GM23338 (cell line): Measurements from ENCODE around the gene EIF4E. TPM values are rescaled to one million over a fixed set of nuclear protein-coding genes. Genes with fewer than 3 reads are reported as not detected.

ENCODE experiments used
- ATAC-seq: fragments of 200-7000 bp; cut with Tn5 transposase; 3 replicates; pipeline ENCODE4 v1.9.1; 2020
- DNase-seq: peaks from one replicate; pipeline ENCODE4 v3.0.0-alpha.2; 2015; ENCODE audit warnings: low spot score
- H2AFZ ChIP-seq: fragments of 200-600 bp; sonication (generic); 2 replicates; pipeline ENCODE4 v1.8.0; 2016; ENCODE audit warnings: antibody characterized with exemption, mild to moderate bottlenecking, moderate library complexity
- H3F3A ChIP-seq: fragments of 200-600 bp; sonication (generic); replicated peaks from 2 replicates; pipeline ENCODE4 v1.8.0; 2017; ENCODE audit warnings: antibody characterized with exemption, mixed run types, low read depth
- H3K27ac ChIP-seq: fragments of 200-600 bp; sonication (generic); 2 replicates; pipeline ENCODE4 v1.6.1; 2016; ENCODE audit warnings: low read depth
- H3K27me3 ChIP-seq: fragments of 200-600 bp; sonication (generic); 2 replicates; pipeline ENCODE4 v1.8.0; 2016; ENCODE audit warnings: mild to moderate bottlenecking, mixed run types, moderate library complexity; ENCODE audit not compliant: insufficient read depth
- H3K36me3 ChIP-seq: fragments of 200-600 bp; sonication (generic); 2 replicates; pipeline ENCODE4 v1.8.0; 2016; ENCODE audit warnings: mild to moderate bottlenecking; ENCODE audit not compliant: insufficient read depth
- H3K4me1 ChIP-seq: fragments of 200-600 bp; sonication (generic); 2 replicates; pipeline ENCODE4 v1.8.0; 2016; ENCODE audit warnings: mild to moderate bottlenecking, moderate library complexity; ENCODE audit not compliant: insufficient read depth
- H3K4me2 ChIP-seq: fragments of 200-600 bp; sonication (generic); 2 replicates; pipeline ENCODE4 v1.7.1; 2017; ENCODE audit warnings: mixed run types
- H3K4me3 ChIP-seq: fragments of 200-600 bp; sonication (generic); 2 replicates; pipeline ENCODE4 v1.6.1; 2016; ENCODE audit warnings: mixed run types
- H3K79me2 ChIP-seq: fragments of 200-600 bp; sonication (generic); replicated peaks from 2 replicates; pipeline ENCODE4 v1.8.0; 2017; ENCODE audit warnings: mild to moderate bottlenecking; ENCODE audit not compliant: insufficient read depth
- H3K9me2 ChIP-seq: fragments of 200-600 bp; sonication (generic); 2 replicates; pipeline ENCODE4 v1.8.0; 2017; ENCODE audit not compliant: insufficient read depth
- H4K20me1 ChIP-seq: fragments of 200-600 bp; sonication (generic); replicated peaks from 2 replicates; pipeline ENCODE4 v1.8.0; 2017; ENCODE audit warnings: mild to moderate bottlenecking; ENCODE audit not compliant: insufficient read depth
- H3K27ac Mint-ChIP-seq: 2 replicates; pipeline ENCODE4 v1.8.0; 2020; ENCODE audit warnings: inconsistent platforms, mild to moderate bottlenecking, moderate library complexity, mixed read lengths
- H3K27me3 Mint-ChIP-seq: 3 replicates; pipeline ENCODE4 v1.8.0; 2022; ENCODE audit warnings: low read depth, mild to moderate bottlenecking, moderate library complexity, mixed read lengths, inconsistent platforms; ENCODE audit not compliant: insufficient read depth, poor library complexity
- H3K36me3 Mint-ChIP-seq: 3 replicates; pipeline ENCODE4 v1.8.0; 2021; ENCODE audit warnings: low read depth, mild to moderate bottlenecking, inconsistent platforms, moderate library complexity, mixed read lengths
- H3K4me1 Mint-ChIP-seq: 3 replicates; pipeline ENCODE4 v1.8.0; 2020; ENCODE audit warnings: mild to moderate bottlenecking, inconsistent platforms, mixed read lengths
- H3K4me3 Mint-ChIP-seq: 3 replicates; pipeline ENCODE4 v1.8.0; 2021; ENCODE audit warnings: moderate library complexity, mild to moderate bottlenecking, inconsistent platforms, mixed read lengths
- H3K9me3 Mint-ChIP-seq: 3 replicates; pipeline ENCODE4 v1.8.0; 2020; ENCODE audit warnings: moderate library complexity, mild to moderate bottlenecking, inconsistent platforms, mixed read lengths
- CREB1 ChIP-seq: fragments of 250-450 bp; sonication (Bioruptor Pico); IDR thresholded peaks from 2 replicates; pipeline ENCODE4 v1.5.0; 2020; ENCODE audit warnings: low read depth, mild to moderate bottlenecking, moderate library complexity
- ETS1 ChIP-seq: IDR thresholded peaks from 2 replicates; pipeline ENCODE4 v1.6.1; 2016; ENCODE audit warnings: antibody characterized with exemption
- EZH2 ChIP-seq: fragments of 200-600 bp; sonication (generic); IDR thresholded peaks from one replicate; pipeline ENCODE4 v1.8.0; 2017; ENCODE audit warnings: antibody characterized with exemption, mild to moderate bottlenecking, low read depth; ENCODE audit not compliant: unreplicated experiment
- EZH2phosphoT487 ChIP-seq: fragments of 200-600 bp; sonication (generic); IDR thresholded peaks from one replicate; pipeline ENCODE4 v1.8.1; 2018; ENCODE audit warnings: antibody characterized with exemption; ENCODE audit not compliant: unreplicated experiment
- JUNB ChIP-seq: IDR thresholded peaks from one replicate; pipeline ENCODE4 v1.6.1; 2016; ENCODE audit warnings: antibody characterized with exemption; ENCODE audit not compliant: unreplicated experiment
- POLR2AphosphoS5 ChIP-seq: IDR thresholded peaks from 2 replicates; pipeline ENCODE4 v1.6.1; 2016; ENCODE audit warnings: antibody characterized with exemption, low read depth
- REST ChIP-seq: IDR thresholded peaks from one replicate; pipeline ENCODE4 v1.6.1; 2018; ENCODE audit warnings: antibody characterized with exemption; ENCODE audit not compliant: unreplicated experiment
- STAT1 ChIP-seq: IDR thresholded peaks from one replicate; pipeline ENCODE4 v1.6.1; 2016; ENCODE audit warnings: antibody characterized with exemption; ENCODE audit not compliant: unreplicated experiment
- ZNF114 ChIP-seq: fragments of 250-450 bp; sonication (Bioruptor Pico); IDR thresholded peaks from 2 replicates; pipeline ENCODE4 v1.5.0; 2020; ENCODE audit warnings: mild to moderate bottlenecking, moderate library complexity
- ZNF331 ChIP-seq: fragments of 250-450 bp; sonication (Bioruptor Pico); IDR thresholded peaks from 2 replicates; pipeline ENCODE4 v1.5.0; 2020; ENCODE audit warnings: low read depth, mild to moderate bottlenecking, moderate library complexity
- ZNF462 ChIP-seq: fragments of 250-450 bp; sonication (Bioruptor Pico); IDR thresholded peaks from 2 replicates; pipeline ENCODE4 v1.5.0; 2020; ENCODE audit warnings: mild to moderate bottlenecking, moderate library complexity
- polyA plus RNA-seq: library from polyadenylated mRNA; unstranded; fragments of >200 nt; fragmentation: Nextera tagmentation; extraction: Ambion mirVana; gene quantifications from 2 replicates; pipeline ENCODE4 v1.2.1, GENCODE V29; 2016
- total RNA-seq: library from RNA; depleted of rRNA; stranded (reverse); fragments of >200 nt; shearing (Covaris generic); gene quantifications from 2 replicates; pipeline ENCODE4 v1.2.3, GENCODE V29; 2014

Gene EIF4E
- total and polyA plus RNA-seq, 2 experiments from 2014 or later, result 113 to 351 TPM

- Mint-ChIP-seq H3K27ac (no peak overlapping the region), H3K4me1 (peaks cover 6% of the 10 kb centered on the region; the same call in 2 of the 3 replicates), H3K36me3 (peaks cover 75% of the 10 kb centered on the region), H3K27me3 (peaks cover 4% of the 10 kb centered on the region), H3K9me3 (no peaks in the 10 kb centered on the region), H3K4me3 (no peak overlapping the region)
- Histone ChIP-seq H3K4me1 (0 out of 2 replicates have a peak, but pooled peaks cover 11% of the 10 kb centered on the region), H3K27ac (no peak overlapping the region), H3K4me2 (no peak overlapping the region), H4K20me1 (peaks cover 32% of the 10 kb centered on the region), H3K4me3 (no peak overlapping the region), H3F3A (no peaks in the 10 kb centered on the region), H3K36me3 (peaks cover 23% of the 10 kb centered on the region), H2AFZ (no peak overlapping the region), H3K9me2 (no peaks in the 10 kb centered on the region), H3K79me2 (peaks cover 100% of the 10 kb centered on the region), H3K27me3 (no peaks in the 10 kb centered on the region)
- ATAC-seq, result no peak
- TF ChIP-seq POLR2AphosphoS5, result no peak
- no peak for TF ChIP-seq ZNF114 (CRISPR knock-in tag)
- TF ChIP-seq EZH2, result no peak
- no peak for TF ChIP-seq ZNF331 (CRISPR knock-in tag)
- no peak for TF ChIP-seq CREB1
- no peak for TF ChIP-seq ZNF462
- no peak for TF ChIP-seq EZH2phosphoT487
- TF ChIP-seq REST, result no peak
- no peak for TF ChIP-seq JUNB
- TF ChIP-seq STAT1, result no peak
- no peak for TF ChIP-seq ETS1
- no peak for DNase-seq
Measured at GRCh38 chr4:98899277-98899676, 29.7 kb downstream of the EIF4E start.
